Astrocyte (in vitro differentiated cells and primary cell): ENCODE data around the gene ESYT1.

Experiments used
- EZH2 ChIP-seq: IDR thresholded peaks from 2 replicates; pipeline ENCODE4 v1.6.1; 2012; ENCODE audit warnings: mild to moderate bottlenecking, low read length, inconsistent platforms; ENCODE audit not compliant: insufficient read depth
- TF ChIP-seq, protein P1 (sequence below): IDR thresholded peaks from 2 replicates; pipeline ENCODE4 v1.5.1; 2011; ENCODE audit warnings: low read depth, mild to moderate bottlenecking, inconsistent platforms, low read length, moderate library complexity; ENCODE audit not compliant: insufficient read depth

DNA sequence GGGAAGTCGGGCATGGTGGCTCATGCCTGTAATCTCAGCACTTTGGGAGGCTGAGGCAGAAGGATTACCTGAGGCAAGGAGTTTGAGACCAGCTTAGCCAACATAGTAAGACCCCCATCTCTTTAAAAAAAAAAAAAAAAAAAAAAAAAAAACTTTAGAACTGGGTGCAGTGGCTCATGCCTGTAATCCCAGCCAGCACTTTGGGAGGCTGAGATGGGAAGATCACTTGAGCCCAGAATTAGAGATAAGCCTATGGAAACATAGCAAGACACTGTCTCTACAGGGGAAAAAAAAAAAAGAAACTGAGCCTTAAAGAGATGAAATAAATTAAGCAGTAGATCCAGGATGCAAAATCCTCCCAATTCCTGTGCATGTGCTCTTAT, 25.4 kb upstream of the ESYT1 start:
- TF ChIP-seq, protein P1, sequence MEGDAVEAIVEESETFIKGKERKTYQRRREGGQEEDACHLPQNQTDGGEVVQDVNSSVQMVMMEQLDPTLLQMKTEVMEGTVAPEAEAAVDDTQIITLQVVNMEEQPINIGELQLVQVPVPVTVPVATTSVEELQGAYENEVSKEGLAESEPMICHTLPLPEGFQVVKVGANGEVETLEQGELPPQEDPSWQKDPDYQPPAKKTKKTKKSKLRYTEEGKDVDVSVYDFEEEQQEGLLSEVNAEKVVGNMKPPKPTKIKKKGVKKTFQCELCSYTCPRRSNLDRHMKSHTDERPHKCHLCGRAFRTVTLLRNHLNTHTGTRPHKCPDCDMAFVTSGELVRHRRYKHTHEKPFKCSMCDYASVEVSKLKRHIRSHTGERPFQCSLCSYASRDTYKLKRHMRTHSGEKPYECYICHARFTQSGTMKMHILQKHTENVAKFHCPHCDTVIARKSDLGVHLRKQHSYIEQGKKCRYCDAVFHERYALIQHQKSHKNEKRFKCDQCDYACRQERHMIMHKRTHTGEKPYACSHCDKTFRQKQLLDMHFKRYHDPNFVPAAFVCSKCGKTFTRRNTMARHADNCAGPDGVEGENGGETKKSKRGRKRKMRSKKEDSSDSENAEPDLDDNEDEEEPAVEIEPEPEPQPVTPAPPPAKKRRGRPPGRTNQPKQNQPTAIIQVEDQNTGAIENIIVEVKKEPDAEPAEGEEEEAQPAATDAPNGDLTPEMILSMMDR, result no peak
- no peak for TF ChIP-seq EZH2
